A549 (cell line): ENCODE results near the gene C1QTNF2. TPM values are rescaled to one million over a fixed set of nuclear protein-coding genes. Genes with fewer than 3 reads are reported as not detected.

Source experiments
- ATAC-seq, 2 experiments: fragments of 200-7000 bp in 1 of 2; fragments of >200 bp in 1 of 2; cut with Nextera tagmentation in 1 of 2; cut with Tn5 transposase in 1 of 2; 3 replicates each; pipeline versions ENCODE4 v1.8.0 to v1.9.1; 2018 to 2020; ENCODE audit warnings: mild to moderate bottlenecking in 1 of 2, moderate library complexity in 1 of 2
- CTCF ChIA-PET: fragments of 300-600 bp; sonication (Branson Sonifier 250); formaldehyde crosslinking; extraction: SDS; loops from one replicate; lab custom pipeline; 2021; ENCODE audit warnings: antibody characterized with exemption, inconsistent platforms; lab: Yijun Ruan, JAX
- POLR2A ChIA-PET: fragments of 350-600 bp; formaldehyde crosslinking; extraction: SDS; loops from one replicate; lab custom pipeline; 2021; ENCODE audit warnings: antibody characterized with exemption, inconsistent platforms; lab: Yijun Ruan, JAX
- DNase-seq, 2 experiments: peaks; one replicate each; pipeline versions ENCODE4 v3.0.0 to v3.0.0-alpha.2; 2011 to 2016; ENCODE audit warnings: low read depth in 1 of 2, low spot score in 1 of 2
- FAIRE-seq: peaks from 2 replicates; lab custom pipeline; 2011; peaks lifted over from hg19 to GRCh38; lab: Jason Lieb, UNC
- H3K27ac ChIP-seq, 2 experiments: fragments of >200 bp; sonication (Bioruptor Twin); formaldehyde crosslinking; 3 replicates each; pipeline ENCODE4 v1.5.1; 2016 to 2017
- H3K4me1 ChIP-seq: fragments of >200 bp; sonication (Bioruptor Twin); formaldehyde crosslinking; 3 replicates; pipeline ENCODE4 v1.6.1; 2016
- H3K4me2 ChIP-seq: fragments of >200 bp; sonication (Bioruptor Twin); formaldehyde crosslinking; 3 replicates; pipeline ENCODE4 v1.6.1; 2016
- H3K4me3 ChIP-seq: fragments of >200 bp; sonication (Bioruptor Twin); formaldehyde crosslinking; 3 replicates; pipeline ENCODE4 v1.5.1; 2016
- H3K9me3 ChIP-seq: fragments of >200 bp; sonication (Bioruptor Twin); formaldehyde crosslinking; 3 replicates; pipeline ENCODE4 v1.6.1; 2016
- ATOH8 ChIP-seq: fragments of 250-450 bp; sonication (Bioruptor Pico); IDR thresholded peaks from 2 replicates; pipeline ENCODE4 v1.5.0; 2020; ENCODE audit warnings: low read depth, mild to moderate bottlenecking, moderate library complexity
- CBX8 ChIP-seq: fragments of 200-600 bp; sonication (generic); IDR thresholded peaks from 2 replicates; pipeline ENCODE4 v1.6.1; 2016
- CHD4 ChIP-seq: fragments of 200-600 bp; sonication (generic); IDR thresholded peaks from 2 replicates; pipeline ENCODE4 v1.6.1; 2016; ENCODE audit warnings: antibody characterized with exemption, mild to moderate bottlenecking, borderline replicate concordance
- E2F6 ChIP-seq: IDR thresholded peaks from 2 replicates; pipeline ENCODE4 v1.6.1; 2012; ENCODE audit warnings: low read depth, borderline replicate concordance
- EHMT2 ChIP-seq: fragments of 200-600 bp; sonication (generic); IDR thresholded peaks from 2 replicates; pipeline ENCODE4 v1.6.1; 2016; ENCODE audit warnings: antibody characterized with exemption, low read depth, mild to moderate bottlenecking, moderate library complexity
- EP300 ChIP-seq, 2 experiments: fragments of >200 bp; sonication (Bioruptor Twin); formaldehyde crosslinking; IDR thresholded peaks; 2 replicates in 1 of 2; 3 replicates in 1 of 2; pipeline ENCODE4 v1.6.1; 2016 to 2017
- FOSL2 ChIP-seq, 2 experiments: fragments of 450-650 bp in 1 of 2; fragments of >200 bp in 1 of 2; sonication (Bioruptor Twin) in 1 of 2; formaldehyde crosslinking; IDR thresholded peaks; 2 replicates each; pipeline versions ENCODE4 v1.5.0 to v1.6.1; 2016 to 2020; ENCODE audit warnings: mild to moderate bottlenecking in 1 of 2, moderate library complexity in 1 of 2
- FOXS1 ChIP-seq: fragments of 250-450 bp; sonication (Bioruptor Pico); IDR thresholded peaks from 2 replicates; pipeline ENCODE4 v1.5.0; 2020; ENCODE audit warnings: mild to moderate bottlenecking, moderate library complexity
- GATA3 ChIP-seq: IDR thresholded peaks from 2 replicates; pipeline ENCODE4 v1.6.1; 2012; ENCODE audit warnings: borderline replicate concordance
- HDAC2 ChIP-seq: fragments of 200-600 bp; sonication (generic); IDR thresholded peaks from 2 replicates; pipeline ENCODE4 v1.6.1; 2016
- HES2 ChIP-seq: fragments of >200 bp; sonication (Bioruptor Twin); formaldehyde crosslinking; IDR thresholded peaks from 2 replicates; pipeline ENCODE4 v1.6.1; 2016
- HMGXB4 ChIP-seq: fragments of 250-450 bp; sonication (Bioruptor Pico); IDR thresholded peaks from 2 replicates; pipeline ENCODE4 v1.5.0; 2021; ENCODE audit warnings: mild to moderate bottlenecking, moderate library complexity, borderline replicate concordance
- HOXA7 ChIP-seq: fragments of 250-450 bp; sonication (Bioruptor Pico); IDR thresholded peaks from 2 replicates; pipeline ENCODE4 v1.5.0; 2020; ENCODE audit warnings: mild to moderate bottlenecking, moderate library complexity
- HOXB5 ChIP-seq: fragments of 250-450 bp; sonication (Bioruptor Pico); IDR thresholded peaks from 2 replicates; pipeline ENCODE4 v1.5.0; 2020; ENCODE audit warnings: mild to moderate bottlenecking, moderate library complexity
- JUN ChIP-seq, 2 experiments: fragments of >200 bp; sonication (Bioruptor Twin); formaldehyde crosslinking; IDR thresholded peaks; 2 replicates in 1 of 2; 3 replicates in 1 of 2; pipeline ENCODE4 v1.6.1; 2016 to 2017
- MAFK ChIP-seq: fragments of 450-650 bp; IDR thresholded peaks from 2 replicates; pipeline ENCODE4 v1.6.1; 2014; ENCODE audit not compliant: partially characterized antibody
- MAZ ChIP-seq: fragments of 150-350 bp; IDR thresholded peaks from 2 replicates; pipeline ENCODE4 v1.6.1; 2014; ENCODE audit warnings: antibody characterized with exemption, low read depth, low read length, borderline replicate concordance
- NFE2L2 ChIP-seq: fragments of 150-350 bp; conservative IDR thresholded peaks from 2 replicates; pipeline ENCODE4 v1.6.1; 2014; ENCODE audit warnings: low read length
- NPAS2 ChIP-seq: fragments of 250-450 bp; sonication (Bioruptor Pico); IDR thresholded peaks from 2 replicates; pipeline ENCODE4 v1.8.0; 2022; ENCODE audit warnings: mild to moderate bottlenecking, moderate library complexity, borderline replicate concordance
- NR3C1 ChIP-seq: fragments of >200 bp; sonication (Bioruptor Twin); formaldehyde crosslinking; IDR thresholded peaks from 3 replicates; pipeline ENCODE4 v1.6.1; 2017
- PHF8 ChIP-seq: fragments of 200-600 bp; sonication (generic); IDR thresholded peaks from 2 replicates; pipeline ENCODE4 v1.6.1; 2016; ENCODE audit warnings: low read depth, mild to moderate bottlenecking, antibody characterized with exemption, moderate library complexity, borderline replicate concordance
- RARB ChIP-seq: fragments of 250-450 bp; sonication (Bioruptor Pico); IDR thresholded peaks from 2 replicates; pipeline ENCODE4 v1.8.0; 2021; ENCODE audit warnings: mild to moderate bottlenecking, moderate library complexity
- RCOR1 ChIP-seq: fragments of 150-350 bp; IDR thresholded peaks from 2 replicates; pipeline ENCODE4 v1.6.1; 2014; ENCODE audit warnings: antibody characterized with exemption, low read length, low read depth
- RFX5 ChIP-seq: fragments of 450-650 bp; IDR thresholded peaks from 2 replicates; pipeline ENCODE4 v1.7.1; 2014; ENCODE audit warnings: antibody characterized with exemption, mild to moderate bottlenecking, moderate library complexity
- TP53 ChIP-seq: fragments of 250-450 bp; sonication (Bioruptor Pico); IDR thresholded peaks from 2 replicates; pipeline ENCODE4 v1.5.0; 2021; ENCODE audit warnings: mild to moderate bottlenecking, moderate library complexity
- ZC3H11A ChIP-seq: fragments of 450-650 bp; IDR thresholded peaks from 2 replicates; pipeline ENCODE4 v1.6.1; 2014; ENCODE audit warnings: antibody characterized with exemption, mild to moderate bottlenecking
- ZFP36 ChIP-seq: fragments of 450-650 bp; IDR thresholded peaks from 2 replicates; pipeline ENCODE4 v1.6.1; 2014; ENCODE audit warnings: borderline replicate concordance; ENCODE audit not compliant: partially characterized antibody
- ZSCAN20 ChIP-seq: fragments of 250-450 bp; sonication (Bioruptor Pico); IDR thresholded peaks from 2 replicates; pipeline ENCODE4 v1.8.0; 2022; ENCODE audit warnings: mild to moderate bottlenecking, moderate library complexity
- WGBS: methylation state at CpG from one replicate; pipeline ENCODE4 v1.1.6; 2017; ENCODE audit errors: missing lambda C conversion rate; 5-methylcytosine and 5-hydroxymethylcytosine counted together
- polyA plus RNA-seq, 4 experiments: library from polyadenylated mRNA; depleted of rRNA in 3 of 4; stranded (reverse); fragments of >200 nt; fragmentation: RNase III in 1 of 4; extraction: RNeasy Plus Mini Kit Qiagen cat#74134 plus additional on column Dnase treatment in 1 of 4; gene quantifications; 2 replicates in 3 of 4; 3 replicates in 1 of 4; pipeline ENCODE4 v1.2.3, GENCODE V29; 2011 to 2017
- TF ChIP-seq, protein P1 (sequence below): fragments of 150-350 bp; IDR thresholded peaks from 2 replicates; pipeline ENCODE4 v1.6.1; 2014; ENCODE audit warnings: low read depth, mild to moderate bottlenecking, low read length

C1QTNF2 gene
- polyA plus RNA-seq, 2 of the 4 experiments (the other 2 are of a cell fraction), result 0.04 to 0.06 TPM

DNA sequence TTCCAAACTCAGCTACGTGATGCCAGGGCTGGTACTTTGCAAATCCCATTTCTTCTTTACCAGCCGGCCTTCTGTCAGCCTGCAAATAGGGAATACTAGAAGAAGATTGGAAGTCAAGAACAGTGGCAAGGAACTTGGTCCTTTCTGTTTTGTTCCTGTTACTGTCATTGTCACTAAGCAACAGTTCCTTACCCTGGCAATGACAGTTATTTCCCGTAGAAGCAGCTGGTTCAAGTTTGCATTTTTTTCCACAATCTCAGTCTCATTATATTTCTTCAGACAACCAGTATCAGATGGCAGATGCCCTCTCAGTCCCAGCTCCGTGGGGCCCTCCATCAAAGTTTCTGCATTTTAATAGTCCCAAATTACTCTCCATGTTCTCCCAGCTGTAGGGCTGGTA lies 9.1 kb upstream of the C1QTNF2 start:
- no peak for FAIRE-seq

DNA sequence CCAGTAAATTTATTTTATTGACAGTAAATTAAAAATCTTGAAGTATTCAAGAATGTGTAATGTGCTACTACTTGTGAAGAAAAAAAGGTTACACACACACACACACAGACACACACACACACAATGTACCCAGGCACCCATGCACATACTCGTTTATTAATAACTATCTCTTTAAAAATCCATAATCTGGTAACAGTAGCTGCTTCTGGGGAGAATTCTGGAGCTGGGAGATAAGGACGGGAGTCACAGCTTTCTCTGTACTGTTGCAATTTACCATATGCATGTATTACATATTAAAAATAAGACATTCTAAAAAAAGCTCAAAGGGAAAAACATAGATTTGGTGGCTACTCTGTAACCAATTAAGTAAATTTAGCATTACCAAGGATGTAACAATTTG lies 7.9 kb upstream of the C1QTNF2 start:
- H3K9me3 ChIP-seq, result no peaks in the 10 kb centered on the region
- 16% methylated on average over 2 of the region's 2 CpGs for WGBS
- ChIA-PET POLR2A (no interaction called here), CTCF (interaction anchor here (5.0 to 5.7 kb wide), 2 partner anchors 12 to 33 kb away, joined by 22 to 31 read pairs; no protein-coding TSS in a partner anchor)
- TF ChIP-seq RCOR1 (no peak), HOXA7 (CRISPR knock-in tag) (no peak), EP300 (IDR thresholded peaks at IDR 0.05) (no peak), HMGXB4 (CRISPR knock-in tag) (no peak), E2F6 (no peak), JUN (IDR thresholded peaks at IDR 0.05) (no peak), CHD4 (no peak), ZSCAN20 (no peak), PHF8 (no peak), MAFK (no peak), EHMT2 (no peak), RARB (CRISPR knock-in tag) (no peak), FOSL2 (IDR thresholded peaks at IDR 0.05) (no peak), FOSL2 (CRISPR knock-in tag; IDR thresholded peaks at IDR 0.05) (no peak), ZC3H11A (no peak), ATOH8 (CRISPR knock-in tag) (no peak), NPAS2 (CRISPR knock-in tag) (no peak), CBX8 (no peak), TP53 (no peak)
- TF ChIP-seq, protein P1, sequence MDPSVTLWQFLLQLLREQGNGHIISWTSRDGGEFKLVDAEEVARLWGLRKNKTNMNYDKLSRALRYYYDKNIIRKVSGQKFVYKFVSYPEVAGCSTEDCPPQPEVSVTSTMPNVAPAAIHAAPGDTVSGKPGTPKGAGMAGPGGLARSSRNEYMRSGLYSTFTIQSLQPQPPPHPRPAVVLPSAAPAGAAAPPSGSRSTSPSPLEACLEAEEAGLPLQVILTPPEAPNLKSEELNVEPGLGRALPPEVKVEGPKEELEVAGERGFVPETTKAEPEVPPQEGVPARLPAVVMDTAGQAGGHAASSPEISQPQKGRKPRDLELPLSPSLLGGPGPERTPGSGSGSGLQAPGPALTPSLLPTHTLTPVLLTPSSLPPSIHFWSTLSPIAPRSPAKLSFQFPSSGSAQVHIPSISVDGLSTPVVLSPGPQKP, result no peak
- no peaks in the 10 kb centered on the region for H3K4me1 ChIP-seq
- no peak overlapping the region for H3K27ac ChIP-seq
- FAIRE-seq (no peak), DNase-seq (no peak), ATAC-seq (no peak)
- no peak overlapping the region for H3K4me2 ChIP-seq
- no peak overlapping the region for H3K4me3 ChIP-seq

More for the DNA sequence above, 9.1 kb upstream of the C1QTNF2 start:
- H3K4me1 ChIP-seq, result no peaks in the 10 kb centered on the region
- WGBS, result 57% methylated on average over 4 of the region's 4 CpGs
- ATAC-seq (no peak), DNase-seq (no peak)
- no peak overlapping the region for H3K4me3 ChIP-seq
- H3K4me2 ChIP-seq, result no peak overlapping the region
- CTCF ChIA-PET, result interaction anchor here (0.8 to 5.7 kb wide), 9 partner anchors 9 to 137 kb away, joined by 3 to 31 read pairs (median 4); partner anchors contain the start of genes C1QTNF2 and FAM200C
- POLR2A ChIA-PET, result interaction anchor here (0.5 kb wide), 1 partner anchor 26 kb away, joined by 5 read pairs; no protein-coding TSS in a partner anchor
- H3K9me3 ChIP-seq, result no peaks in the 10 kb centered on the region
- TF ChIP-seq CHD4 (no peak), PHF8 (no peak), NFE2L2 (no peak), GATA3 (no peak), NR3C1 (no peak), RFX5 (no peak), CBX8 (no peak), HOXB5 (no peak), ZFP36 (no peak), HMGXB4 (CRISPR knock-in tag) (no peak), MAZ (no peak), HES2 (no peak), FOXS1 (CRISPR knock-in tag) (no peak), MAFK (no peak), HDAC2 (no peak), FOSL2 (IDR thresholded peaks at IDR 0.05) (no peak), FOSL2 (CRISPR knock-in tag; IDR thresholded peaks at IDR 0.05) (no peak)
- H3K27ac ChIP-seq, result no peak overlapping the region
